GM18499 (cell line): Measurements from ENCODE around the gene NPTXR.

ENCODE experiments used
- ATAC-seq: cut with Tn5 transposase; IDR thresholded peaks from one replicate; pipeline ENCODE4 v1.9.1; 2021; ENCODE audit warnings: moderate number of reproducible peaks; ENCODE audit not compliant: insufficient read depth, unreplicated experiment

Gene NPTXR

DNA sequence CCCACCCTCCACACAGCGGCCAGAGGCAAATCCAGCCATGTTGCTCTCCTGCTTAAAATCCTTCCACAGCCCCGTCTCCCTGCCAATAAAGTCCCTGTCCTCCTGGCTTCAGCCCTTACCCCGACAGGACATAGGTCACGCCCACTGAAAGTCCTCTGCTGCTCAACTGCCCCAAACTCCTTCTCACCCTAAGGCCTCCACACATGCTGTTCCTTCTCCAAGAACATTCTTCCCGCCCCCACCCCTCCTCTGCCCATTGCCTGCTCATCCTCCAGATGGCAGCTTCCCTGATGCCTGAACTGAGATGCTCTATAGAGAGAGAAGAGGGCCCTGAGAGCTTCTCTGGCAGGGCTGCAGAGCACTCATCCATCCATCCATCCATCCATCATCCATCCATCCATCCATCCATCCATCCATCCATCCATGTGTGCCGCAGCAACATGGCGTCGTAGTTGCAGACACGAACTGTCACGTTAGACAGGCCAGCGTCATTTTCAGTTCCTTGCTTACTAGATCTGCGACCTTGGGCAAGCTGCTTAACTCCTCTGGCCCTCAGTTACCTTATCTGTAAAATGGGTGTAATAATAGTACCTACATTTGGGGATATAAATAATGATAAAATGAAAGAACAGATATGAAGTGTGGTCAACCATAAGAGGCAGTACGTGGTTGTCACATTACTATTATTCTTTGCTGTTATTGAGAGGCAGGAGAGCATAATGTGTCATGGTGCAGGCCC, 9.4 kb downstream of the NPTXR start:
- no peak for ATAC-seq

GRCh38 chr22:38833061-38833460, 10.8 kb downstream of the NPTXR start:
- no peak for ATAC-seq

DNA sequence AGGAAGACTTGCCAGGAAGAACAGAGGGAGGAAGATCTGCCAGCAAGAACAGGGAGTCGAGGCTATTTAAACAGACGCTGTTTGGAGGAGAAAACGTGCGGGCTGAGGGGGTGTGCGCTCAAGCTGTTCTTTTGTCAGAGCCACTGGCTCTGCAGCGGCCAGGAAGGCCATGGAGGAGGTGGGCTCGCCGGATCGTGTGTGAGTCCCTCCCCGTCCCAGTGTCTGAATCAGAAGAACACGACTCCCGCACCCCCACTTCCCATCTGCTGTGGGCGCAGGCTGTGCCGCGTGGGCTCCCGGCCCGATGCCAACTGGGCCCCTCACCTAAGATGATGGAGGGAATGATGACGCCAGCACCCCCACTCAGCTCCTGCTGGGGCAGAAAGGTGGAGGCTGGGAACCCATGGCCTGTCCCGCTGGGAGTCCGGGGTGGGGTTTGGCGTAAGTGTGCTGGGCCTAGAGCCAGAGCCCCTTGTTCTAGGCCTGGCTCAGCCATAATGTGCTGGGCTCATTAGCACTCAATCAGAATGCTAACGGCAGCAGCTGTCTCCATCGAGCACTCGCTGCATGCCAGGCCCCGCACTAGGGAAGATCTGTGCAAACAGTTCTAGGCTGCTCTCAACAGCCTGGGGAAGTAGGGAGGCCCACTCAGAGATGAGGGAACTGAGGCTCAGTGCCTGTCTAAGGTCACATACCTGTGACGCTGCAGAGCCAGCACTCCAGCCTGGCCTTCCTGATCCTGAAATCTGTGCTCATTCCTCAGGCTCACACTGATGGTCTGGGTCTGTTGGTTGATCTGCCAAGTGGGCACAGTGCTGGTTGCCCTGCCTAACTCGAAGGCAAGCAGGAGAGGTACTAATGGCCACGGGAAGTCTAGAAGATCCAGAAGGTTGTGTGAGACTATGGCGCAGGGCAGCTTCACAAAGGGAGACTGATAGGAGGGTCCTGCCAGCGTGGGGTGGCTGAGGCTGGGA, 11.5 kb downstream of the NPTXR start:
- ATAC-seq: no peak

DNA sequence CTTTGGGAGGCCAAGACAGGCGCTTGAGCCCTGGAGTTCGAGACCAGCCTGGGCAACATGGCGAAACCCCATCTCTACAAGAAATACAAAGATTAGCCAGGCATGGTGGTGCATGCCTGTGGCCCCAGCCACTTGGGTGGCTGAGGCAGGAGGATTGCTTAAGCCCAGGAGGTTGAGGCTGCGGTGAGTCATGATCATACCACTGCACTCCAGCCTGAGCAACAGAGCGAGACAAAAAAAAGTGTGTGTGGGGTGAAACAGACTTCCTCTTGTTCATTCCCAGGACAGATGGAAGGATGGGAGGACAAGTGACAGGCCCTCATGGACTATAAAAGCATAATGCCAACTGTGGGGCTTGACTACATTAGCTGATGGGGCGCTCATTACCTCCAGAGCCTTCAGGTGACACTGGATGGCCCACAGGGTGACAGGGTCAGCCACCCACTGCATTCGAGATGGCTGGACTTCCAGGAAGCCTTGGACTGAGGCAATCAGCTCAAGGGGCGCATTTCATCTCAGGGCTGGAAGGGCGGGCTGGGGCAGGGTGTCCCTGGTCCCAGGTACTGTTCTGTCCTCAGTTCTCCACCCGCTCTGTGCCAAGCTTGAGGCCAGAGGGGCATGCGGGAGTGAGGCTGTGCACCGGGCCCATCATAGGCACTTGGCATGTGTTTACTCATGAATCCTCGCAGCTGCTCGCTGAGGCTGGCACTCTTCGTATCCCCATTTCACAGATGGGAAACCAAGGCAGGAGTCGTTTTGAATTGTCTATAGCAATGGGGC, 12.5 kb downstream of the NPTXR start:
- no peak for ATAC-seq

GRCh38 chr22:38830845-38831108, 13.1 kb downstream of the NPTXR start:
- ATAC-seq: no peak

GRCh38 chr22:38830026-38830844, 13.6 kb downstream of the NPTXR start:
- ATAC-seq: no peak

DNA sequence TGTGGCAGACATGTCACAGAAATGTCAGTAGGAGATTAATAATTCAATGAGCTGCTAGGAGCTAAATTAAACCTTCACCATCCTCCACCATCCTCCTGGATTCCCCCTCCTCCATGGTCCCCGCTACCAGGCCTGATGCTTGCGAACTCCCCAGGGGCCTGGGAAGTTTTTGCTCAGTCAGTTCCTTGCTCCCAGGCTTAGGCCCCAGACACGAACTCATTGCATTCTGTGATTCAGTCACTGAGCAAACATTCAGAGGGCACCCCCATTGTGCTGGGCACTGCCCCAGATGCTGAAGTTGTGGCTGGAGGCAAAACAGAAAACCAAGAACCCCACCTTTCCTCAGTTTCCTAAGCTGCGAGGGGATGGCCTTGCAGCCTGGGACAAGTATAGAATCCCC, 14.3 kb downstream of the NPTXR start:
- ATAC-seq: no peak

- no peak for ATAC-seq
Measured at GRCh38 chr22:38828616-38829205, 15.1 kb downstream of the NPTXR start.

GRCh38 chr22:38828191-38828590, 15.6 kb downstream of the NPTXR start:
- ATAC-seq: no peak

DNA sequence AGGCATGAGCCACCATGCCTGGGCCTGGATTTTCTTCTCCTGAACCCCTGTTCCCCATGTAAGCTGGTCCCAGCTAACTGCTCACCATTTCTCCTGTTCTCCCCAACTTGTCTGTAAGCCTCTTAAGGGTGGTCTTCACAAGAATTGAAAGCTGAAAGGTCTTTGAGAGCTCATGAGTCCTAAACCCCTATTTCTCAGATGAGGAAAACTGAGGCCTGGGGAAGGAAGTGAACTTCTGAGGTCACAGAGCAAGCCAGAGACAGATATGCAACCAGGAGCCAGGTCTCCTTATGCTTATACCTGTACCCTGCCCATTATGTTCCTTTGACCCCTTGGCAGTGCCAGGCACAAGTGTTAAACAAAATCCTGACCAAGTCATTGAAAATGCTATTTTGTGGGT, 16.3 kb downstream of the NPTXR start:
- ATAC-seq: no peak

- no peak for ATAC-seq
Measured at GRCh38 chr22:38826801-38827200, 17.0 kb downstream of the NPTXR start.

DNA sequence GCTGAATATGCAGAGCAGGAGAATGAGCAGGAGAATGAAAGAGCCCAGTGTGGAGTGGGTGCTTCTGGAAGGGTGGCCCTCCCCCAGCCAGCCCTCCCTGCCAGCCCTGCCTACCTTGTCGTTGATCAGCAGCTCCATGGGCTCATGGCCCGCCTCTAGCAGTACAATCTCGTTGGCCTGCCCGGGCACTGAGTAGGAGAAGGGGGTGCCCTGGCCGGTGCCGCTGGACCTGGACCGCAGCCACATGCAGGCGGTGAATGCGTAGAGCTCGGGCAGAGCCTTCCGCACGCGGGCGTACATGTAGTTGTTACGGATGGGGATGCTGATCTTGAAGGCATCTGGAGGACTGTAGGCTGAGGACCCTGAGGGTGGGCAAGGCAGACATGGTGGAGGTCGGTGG, 17.4 kb downstream of the NPTXR start:
- no peak for ATAC-seq

- no peak for ATAC-seq
Measured at GRCh38 chr22:38824585-38824984, 19.2 kb downstream of the NPTXR start.

DNA sequence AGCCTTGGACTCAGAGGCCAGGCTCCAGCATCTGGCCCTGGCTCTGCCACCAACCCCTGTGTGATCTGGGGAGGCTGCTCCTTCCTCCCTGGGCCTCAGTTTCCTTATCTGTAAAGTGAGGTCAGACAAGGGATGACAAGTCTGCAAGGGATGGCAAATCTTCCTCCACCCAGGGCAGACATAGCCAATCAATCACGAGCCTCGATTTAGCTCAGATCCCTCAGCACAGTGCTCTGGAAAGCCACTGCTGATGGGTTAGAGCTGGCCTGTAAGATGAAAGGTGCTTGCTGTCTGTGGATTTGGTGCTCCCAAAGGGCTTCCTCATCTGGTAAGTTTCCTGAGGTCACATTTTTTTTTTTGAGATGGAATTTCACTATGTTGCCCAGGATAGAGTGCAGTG, 20.2 kb downstream of the NPTXR start:
- no peak for ATAC-seq

- ATAC-seq: no peak
Measured at GRCh38 chr22:38823076-38823475, 20.8 kb downstream of the NPTXR start.

- no peak for ATAC-seq
Measured at GRCh38 chr22:38820020-38820419, 23.8 kb downstream of the NPTXR start.

DNA sequence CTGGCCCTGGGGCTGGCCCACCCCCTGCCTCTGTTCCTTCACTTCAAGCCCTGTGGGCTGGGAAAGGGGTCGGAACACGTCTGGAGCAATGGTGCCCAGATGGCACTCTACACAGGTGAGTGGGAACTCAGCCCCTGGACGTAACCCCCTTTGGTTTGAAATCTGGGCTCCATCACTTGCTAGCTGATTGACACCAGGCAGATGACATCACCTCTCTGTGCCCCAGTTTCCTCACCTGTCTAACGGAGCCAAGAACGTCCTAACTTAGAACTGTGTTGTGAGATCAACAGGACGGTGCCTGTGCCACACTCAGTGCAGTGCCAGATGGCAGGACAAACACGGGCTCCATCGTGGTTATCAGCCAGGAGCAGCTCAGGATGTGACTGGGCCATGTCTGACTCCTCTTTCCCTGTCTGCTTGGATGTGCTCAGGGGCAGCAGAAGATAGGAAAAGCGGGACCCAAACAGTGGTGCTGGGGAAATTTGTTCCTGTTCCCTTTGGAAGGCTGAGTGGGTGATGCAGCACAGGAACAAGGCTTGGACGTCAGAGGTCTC, 24.4 kb downstream of the NPTXR start:
- ATAC-seq: no peak

- no peak for ATAC-seq
Measured at GRCh38 chr22:38817196-38817595, 26.6 kb downstream of the NPTXR start.

- ATAC-seq: no peak
Measured at GRCh38 chr22:38815842-38816241, 28.0 kb downstream of the NPTXR start.
